K562 (cell line): Measurements from ENCODE around the gene LRCH1. TPM values are rescaled to one million over a fixed set of nuclear protein-coding genes. Genes with fewer than 3 reads are reported as not detected.

Source experiments
- ATAC-seq: fragments of 200-7000 bp; cut with Tn5 transposase; 3 replicates; pipeline ENCODE4 v1.9.1; 2020; ENCODE audit warnings: moderate library complexity
- BruUV-seq: library from RNA; stranded (reverse); fragments of 400-500 nt; replicated peaks from 2 replicates; lab custom pipeline; 2021; lab: Mats Ljungman, UMichigan
- CTCF ChIA-PET: fragments of 300-600 bp; formaldehyde crosslinking; extraction: SDS; loops from one replicate; lab custom pipeline; 2021; ENCODE audit warnings: low intra/inter-chr PET ratio; lab: Yijun Ruan, JAX
- POLR2A ChIA-PET: fragments of 300-600, 350-650 bp; sonication (Branson Sonifier 250); formaldehyde crosslinking; extraction: SDS; loops from one replicate; lab custom pipeline; 2021; ENCODE audit warnings: antibody characterized with exemption, inconsistent platforms; lab: Yijun Ruan, JAX
- DNase-seq, 4 experiments: peaks; one replicate each; pipeline versions ENCODE4 v3.0.0 to v3.0.0-alpha.2; 2011 to 2018; ENCODE audit warnings: low spot score in 3 of 4, mixed read lengths in 3 of 4; ENCODE audit errors: extremely low read depth in 1 of 4
- FAIRE-seq: peaks from 2 replicates; lab custom pipeline; 2011; peaks lifted over from hg19 to GRCh38; lab: Jason Lieb, UNC
- H2AFZ ChIP-seq: 2 replicates; pipeline ENCODE4 v1.6.0; 2011; ENCODE audit warnings: low read depth, low read length, control low read depth, inconsistent platforms
- H3K27ac ChIP-seq: fragments of 200-600 bp; 3 replicates; pipeline ENCODE4 v1.8.0; 2011; ENCODE audit warnings: low read depth, mild to moderate bottlenecking, control low read depth, inconsistent platforms, low read length, moderate library complexity, mixed read lengths; ENCODE audit errors: extremely low read depth
- H3K27me3 ChIP-seq, 2 experiments: fragments of 300-600 bp in 1 of 2; 2 replicates in 1 of 2; 3 replicates in 1 of 2; pipeline versions ENCODE4 v1.6.0 to v1.8.0; 2011; ENCODE audit warnings: inconsistent platforms in 2 of 2, low read length in 2 of 2, mild to moderate bottlenecking in 1 of 2, mixed read lengths in 1 of 2, moderate library complexity in 1 of 2; ENCODE audit not compliant: control insufficient read depth in 2 of 2, insufficient read depth in 2 of 2
- H3K36me3 ChIP-seq: fragments of 300-600 bp; 3 replicates; pipeline ENCODE4 v1.8.0; 2011; ENCODE audit warnings: mild to moderate bottlenecking, low read length, inconsistent platforms; ENCODE audit not compliant: control insufficient read depth, insufficient read depth
- H3K4me1 ChIP-seq, 2 experiments: fragments of 200-600 bp in 1 of 2; replicated peaks in 1 of 2; 2 replicates in 1 of 2; 3 replicates in 1 of 2; pipeline versions ENCODE4 v1.5.1 to v1.8.0; 2011; ENCODE audit warnings: inconsistent platforms in 2 of 2, low read length in 2 of 2, mild to moderate bottlenecking in 1 of 2, mixed read lengths in 1 of 2, moderate library complexity in 1 of 2; ENCODE audit not compliant: control insufficient read depth in 2 of 2, insufficient read depth in 2 of 2
- H3K4me2 ChIP-seq: 2 replicates; pipeline ENCODE4 v1.6.1; 2011; ENCODE audit warnings: low read length, control low read depth, inconsistent platforms, mixed read lengths; ENCODE audit not compliant: insufficient read depth
- H3K4me3 ChIP-seq: fragments of 200-600 bp; sonication (generic), shearing (Covaris generic); 2 replicates; pipeline ENCODE4 v1.5.1; 2016; ENCODE audit warnings: control low read depth, inconsistent platforms
- H3K79me2 ChIP-seq: fragments of 200-600 bp; 3 replicates; pipeline ENCODE4 v1.8.0; 2011; ENCODE audit warnings: low read length, inconsistent platforms; ENCODE audit not compliant: control insufficient read depth, insufficient read depth
- H3K9ac ChIP-seq, 2 experiments: 2 replicates each; pipeline versions ENCODE4 v1.6.0 to v1.6.1; 2011; ENCODE audit warnings: low read depth in 2 of 2, low read length in 2 of 2, control low read depth in 1 of 2, inconsistent platforms in 1 of 2, mild to moderate bottlenecking in 1 of 2, mixed read lengths in 1 of 2; ENCODE audit not compliant: insufficient read depth in 1 of 2
- H3K9me1 ChIP-seq: one replicate; pipeline ENCODE4 v1.6.0; 2011; ENCODE audit warnings: inconsistent platforms, mild to moderate bottlenecking, low read length, moderate library complexity; ENCODE audit not compliant: control insufficient read depth, insufficient read depth
- H3K9me3 ChIP-seq: replicated peaks from 2 replicates; pipeline ENCODE4 v1.5.1; 2011; ENCODE audit warnings: low read depth, low read length, inconsistent platforms; ENCODE audit not compliant: control insufficient read depth, insufficient read depth
- H4K20me1 ChIP-seq: replicated peaks from 2 replicates; pipeline ENCODE4 v1.6.1; 2011; ENCODE audit warnings: low read length, inconsistent platforms, mixed read lengths; ENCODE audit not compliant: control insufficient read depth, insufficient read depth
- ATF7 ChIP-seq: fragments of 450-650 bp; IDR thresholded peaks from 2 replicates; pipeline ENCODE4 v1.7.1; 2014; ENCODE audit warnings: mild to moderate bottlenecking, moderate library complexity
- BRF1 ChIP-seq: IDR thresholded peaks from 3 replicates; pipeline ENCODE4 v1.6.1; 2011; ENCODE audit warnings: borderline replicate concordance, mild to moderate bottlenecking; ENCODE audit not compliant: insufficient read length; ENCODE audit errors: extremely low read depth
- CREM ChIP-seq: IDR thresholded peaks from 2 replicates; pipeline ENCODE4 v1.6.1; 2014; ENCODE audit warnings: antibody characterized with exemption, low read depth
- NCOA4 ChIP-seq: fragments of 450-650 bp; IDR thresholded peaks from 2 replicates; pipeline ENCODE4 v1.6.1; 2018; ENCODE audit warnings: mild to moderate bottlenecking; ENCODE audit not compliant: partially characterized antibody
- NFXL1 ChIP-seq: fragments of 450-650 bp; formaldehyde crosslinking; IDR thresholded peaks from 2 replicates; pipeline ENCODE4 v1.4.0; 2021; ENCODE audit warnings: mild to moderate bottlenecking
- PHB ChIP-seq: fragments of 250-450 bp; sonication (Bioruptor Pico); IDR thresholded peaks from 2 replicates; pipeline ENCODE4 v1.5.0; 2021
- SREBF1 ChIP-seq: fragments of 150-350 bp; IDR thresholded peaks from 2 replicates; pipeline ENCODE4 v1.6.1; 2014; ENCODE audit warnings: antibody characterized with exemption, low read depth, low read length, borderline replicate concordance
- TCF15 ChIP-seq: fragments of 250-450 bp; sonication (Bioruptor Pico); IDR thresholded peaks from 2 replicates; pipeline ENCODE4 v1.8.0; 2022; ENCODE audit warnings: moderate library complexity, mild to moderate bottlenecking, inconsistent platforms
- ZBTB40 ChIP-seq, 2 experiments: fragments of 450-650 bp in 1 of 2; sonication (generic) in 1 of 2; formaldehyde crosslinking in 1 of 2; IDR thresholded peaks; 2 replicates each; pipeline versions ENCODE4 v1.7.1 to v1.9.0; 2016 to 2022; ENCODE audit warnings: inconsistent platforms in 1 of 2, mild to moderate bottlenecking in 1 of 2, missing genetic modification reagents in 1 of 2
- ZFP30 ChIP-seq: fragments of 250-450 bp; sonication (Bioruptor Pico); IDR thresholded peaks from 2 replicates; pipeline ENCODE4 v1.8.0; 2022; ENCODE audit warnings: moderate library complexity, mild to moderate bottlenecking, inconsistent platforms, borderline replicate concordance
- ZNF644 ChIP-seq: fragments of 200-800 bp; sonication (Bioruptor generic); IDR thresholded peaks from 2 replicates; pipeline ENCODE4 v1.6.1; 2016; ENCODE audit warnings: low read depth, missing genetic modification characterization, missing compliant biosample characterization
- WGBS: fragments of 100-300 bp; shearing (Covaris generic); methylation state at CpG from one replicate; pipeline ENCODE4 v1.1.6; 2016; ENCODE audit warnings: low coverage, mixed read lengths; ENCODE audit not compliant: insufficient coverage; ENCODE audit errors: missing lambda C conversion rate; 5-methylcytosine and 5-hydroxymethylcytosine counted together
- in situ Hi-C: fragments of 300-500 bp; cut with MboI; formaldehyde crosslinking; loops from 4 replicates; pipeline ENCODE4 v1.15.0; 2018; ENCODE audit warnings: inconsistent platforms, mixed read lengths
- intact Hi-C: fragments of 100-400 bp; cut with micrococcal nuclease; formaldehyde crosslinking; loops from 2 replicates; pipeline ENCODE4 v1.14.2; 2022
- polyA plus RNA-seq, 8 experiments: library from polyadenylated mRNA; depleted of rRNA in 4 of 8; stranded (reverse) in 5 of 8; unstranded in 3 of 8; fragments of >200 nt; fragmentation: Nextera tagmentation in 2 of 8; fragmentation: Illumina TruSeq in 1 of 8; extraction: Ambion mirVana in 2 of 8; extraction: Trizol in 1 of 8; gene quantifications; 2 replicates each; pipeline versions ENCODE4 v1.2.1 to v1.2.3, GENCODE V29; 2011 to 2014; ENCODE audit warnings: inconsistent platforms in 1 of 8, missing spikeins in 1 of 8
- total RNA-seq, 7 experiments: library from RNA; depleted of rRNA in 6 of 7; stranded (reverse); fragments of >200 nt in 6 of 7; fragmentation: Illumina TruSeq in 2 of 7; extraction: Trizol in 2 of 7; gene quantifications; 2 replicates each; pipeline versions ENCODE4 v1.2.1 to v1.2.3, GENCODE V29; 2011 to 2021; ENCODE audit warnings: low replicate concordance in 1 of 7

Gene LRCH1
- total and polyA plus RNA-seq, 9 of the 15 experiments (the other 6 are each of a cell fraction or from before 2014, with no cell fraction given): 1.1 to 6.8 (median 3.7) TPM

GRCh38 chr13:46753137-46753536 is 200.2 kb downstream of the LRCH1 start:
- peaks cover 15% of the 10 kb centered on the region; the same call in 2 of the 3 replicates for H3K36me3 ChIP-seq
- no peak for TF ChIP-seq ZNF644 (tag)
- TF ChIP-seq NFXL1: no peak
- TF ChIP-seq ZBTB40 (IDR thresholded peaks at IDR 0.05): no peak
- TF ChIP-seq ZBTB40 (CRISPR knock-in tag; IDR thresholded peaks at IDR 0.05): no peak
- TF ChIP-seq ZFP30 (CRISPR knock-in tag): no peak
- TF ChIP-seq PHB (CRISPR knock-in tag): no peak
- no peak for TF ChIP-seq TCF15 (CRISPR knock-in tag)
- no peak for TF ChIP-seq SREBF1
- TF ChIP-seq CREM: no peak
- TF ChIP-seq ATF7: no peak
- no peak for TF ChIP-seq BRF1
- TF ChIP-seq NCOA4: no peak
- TF ChIP-seq, all 486 proteins: peak for 0
- no TSS peak for BruUV-seq
- no peaks in the 10 kb centered on the region for H3K79me2 ChIP-seq
- no peak overlapping the region for H3K4me3 ChIP-seq
- WGBS: 82% methylated on average over 5 of the region's 5 CpGs
- H3K4me1 ChIP-seq: no peaks in the 10 kb centered on the region
- in situ Hi-C loops (no loop called here), intact Hi-C loops (no loop called here)
- DNase-seq: no peak
- FAIRE-seq: no peak
- no peak overlapping the region for H3K27ac ChIP-seq
- H3K4me2 ChIP-seq: no peak overlapping the region
- no peak overlapping the region for H2AFZ ChIP-seq
- POLR2A ChIA-PET: no interaction called here
- no peaks in the 10 kb centered on the region for H3K9me1 ChIP-seq
- H3K27me3 ChIP-seq: no peaks in the 10 kb centered on the region
- no peaks in the 10 kb centered on the region for H4K20me1 ChIP-seq
- CTCF ChIA-PET: no interaction called here
- ATAC-seq: no peak
- H3K9me3 ChIP-seq: no peaks in the 10 kb centered on the region
- H3K9ac ChIP-seq: no peak overlapping the region
